ENCODE measurements around the gene CAPN13. TPM values are rescaled to one million over a fixed set of nuclear protein-coding genes. Genes with fewer than 3 reads are reported as not detected.

Gene CAPN13, protein sequence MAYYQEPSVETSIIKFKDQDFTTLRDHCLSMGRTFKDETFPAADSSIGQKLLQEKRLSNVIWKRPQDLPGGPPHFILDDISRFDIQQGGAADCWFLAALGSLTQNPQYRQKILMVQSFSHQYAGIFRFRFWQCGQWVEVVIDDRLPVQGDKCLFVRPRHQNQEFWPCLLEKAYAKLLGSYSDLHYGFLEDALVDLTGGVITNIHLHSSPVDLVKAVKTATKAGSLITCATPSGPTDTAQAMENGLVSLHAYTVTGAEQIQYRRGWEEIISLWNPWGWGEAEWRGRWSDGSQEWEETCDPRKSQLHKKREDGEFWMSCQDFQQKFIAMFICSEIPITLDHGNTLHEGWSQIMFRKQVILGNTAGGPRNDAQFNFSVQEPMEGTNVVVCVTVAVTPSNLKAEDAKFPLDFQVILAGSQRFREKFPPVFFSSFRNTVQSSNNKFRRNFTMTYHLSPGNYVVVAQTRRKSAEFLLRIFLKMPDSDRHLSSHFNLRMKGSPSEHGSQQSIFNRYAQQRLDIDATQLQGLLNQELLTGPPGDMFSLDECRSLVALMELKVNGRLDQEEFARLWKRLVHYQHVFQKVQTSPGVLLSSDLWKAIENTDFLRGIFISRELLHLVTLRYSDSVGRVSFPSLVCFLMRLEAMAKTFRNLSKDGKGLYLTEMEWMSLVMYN
- total RNA-seq: 0.21 and 0.88 TPM in 2 replicates

DNA sequence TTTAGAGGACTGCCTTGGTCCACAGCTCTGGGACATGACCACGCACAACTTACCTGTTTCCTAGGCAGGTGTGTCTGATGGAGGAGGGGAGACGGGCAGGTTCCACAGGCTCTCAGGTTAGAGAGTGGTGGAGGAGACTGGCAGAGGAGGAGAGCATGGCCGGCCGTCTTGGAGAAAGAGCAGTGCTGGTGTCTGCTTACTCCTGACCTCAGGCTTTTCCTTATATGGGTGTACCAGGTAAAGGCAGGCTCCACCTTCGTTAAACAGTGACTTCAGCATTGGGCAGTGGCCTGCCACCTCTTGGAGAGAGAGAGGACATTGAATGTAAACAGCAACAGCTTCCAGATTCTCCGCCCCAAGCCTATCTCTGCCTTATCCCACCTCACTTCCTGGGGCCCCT lies at the start of gene CAPN13:
Gene CAPN13, minus strand, starts transcription at position 198 of the 400 bp plus-strand sequence. CDS start 20,121 bp downstream, outside the sequence.

Data from airway epithelial cell (primary cell).